ENCODE measurements around the gene LIF.

LIF gene

DNA sequence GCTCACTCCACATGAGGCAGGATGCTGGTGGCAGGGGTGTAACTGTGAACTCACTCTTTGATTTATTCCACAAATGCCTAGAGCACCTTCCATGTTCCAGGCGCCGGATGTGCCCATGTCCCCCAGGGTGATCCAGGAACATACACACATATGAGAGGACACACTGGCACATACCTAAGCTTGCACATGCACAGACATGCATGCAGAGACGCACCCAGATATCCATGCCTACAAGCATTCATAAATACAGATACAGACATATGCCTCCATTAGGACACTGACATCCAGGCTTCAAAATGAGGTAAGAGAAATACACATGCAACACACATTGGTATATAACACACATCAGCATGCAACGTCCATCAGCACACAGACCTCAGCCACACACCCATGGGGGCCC, 15.6 kb upstream of the LIF start:
- DNase-seq: no peak

DNA sequence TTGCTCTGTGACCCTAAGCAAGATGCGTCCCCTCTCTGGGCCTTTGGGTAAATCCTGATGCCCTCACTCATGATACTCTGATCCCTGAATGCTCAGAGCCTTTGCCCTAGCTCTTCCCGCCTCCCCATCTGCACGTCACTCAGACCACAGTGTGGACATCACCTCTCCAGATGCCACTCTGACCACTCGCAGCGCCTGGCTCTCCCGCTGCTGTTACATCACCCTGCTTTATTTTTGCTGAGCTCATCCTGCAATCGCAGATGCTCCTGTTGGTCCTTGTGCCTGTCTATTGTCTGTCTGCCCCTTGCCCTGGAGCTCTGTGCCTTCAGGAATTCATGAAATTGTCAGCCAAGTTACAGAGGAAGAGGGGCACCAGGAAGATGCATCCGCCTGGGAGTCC, 14.6 kb upstream of the LIF start:
- no peak for DNase-seq

DNA sequence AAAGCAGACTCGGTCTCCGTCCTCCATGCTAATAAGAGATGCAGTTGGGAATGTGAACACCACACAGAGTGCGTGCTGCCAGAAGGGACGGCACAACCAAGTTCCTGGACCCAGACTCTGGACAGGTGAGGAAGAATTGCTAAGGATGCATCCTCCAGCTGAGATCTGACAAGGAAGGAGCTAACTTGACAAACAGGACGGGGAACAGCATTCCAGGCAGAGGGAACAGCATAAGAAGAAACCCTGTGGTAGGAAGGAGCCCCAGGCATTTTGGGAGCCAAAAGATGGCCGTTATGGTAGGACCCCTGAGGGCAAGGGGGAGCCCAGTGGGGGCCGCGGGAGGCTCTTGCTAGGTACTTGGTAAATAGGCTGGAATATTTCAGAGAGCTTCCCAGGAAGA, 14.1 kb upstream of the LIF start:
- DNase-seq: no peak

DNA sequence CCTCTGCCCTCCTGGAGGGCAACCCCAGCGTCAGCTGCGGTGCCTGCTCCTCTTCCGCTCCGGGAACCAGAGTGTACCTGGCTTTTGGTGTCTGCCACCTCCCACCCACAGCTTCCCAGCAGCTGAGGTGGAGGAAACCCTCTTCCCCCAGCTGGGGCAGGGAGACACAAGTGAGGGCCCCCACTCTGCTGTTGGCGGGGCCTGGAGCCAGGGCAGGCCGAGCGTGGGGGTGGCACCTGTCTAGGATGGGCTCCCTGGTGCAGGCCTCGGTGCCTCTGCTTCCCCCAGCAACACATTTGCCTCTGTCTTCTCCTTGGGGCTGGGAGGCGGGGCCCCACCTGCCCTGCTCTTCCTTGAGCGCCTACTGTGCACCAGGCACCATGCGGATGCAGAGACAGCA, 13.7 kb upstream of the LIF start:
- DNase-seq: no peak

DNA sequence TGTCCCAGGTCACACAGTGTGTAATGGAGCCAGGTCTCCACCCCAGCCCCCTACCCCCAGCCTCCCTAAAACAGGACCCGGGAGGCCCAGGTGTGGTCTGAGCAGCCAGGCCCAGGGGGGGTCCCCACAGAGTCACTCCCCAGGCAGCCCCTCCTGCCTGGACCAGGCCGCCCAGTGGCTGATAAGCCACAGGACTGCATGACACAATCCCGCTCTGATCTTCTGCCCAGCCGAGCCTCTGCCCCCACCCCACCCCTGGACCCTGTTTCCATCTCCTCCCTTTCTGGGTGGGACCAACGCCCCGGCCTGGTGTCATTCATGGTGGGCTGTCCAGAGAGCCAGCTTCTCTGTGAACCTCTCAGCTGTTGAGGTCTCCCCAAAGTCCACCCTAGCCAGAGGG, 7.8 kb upstream of the LIF start:
- no peak for DNase-seq

DNA sequence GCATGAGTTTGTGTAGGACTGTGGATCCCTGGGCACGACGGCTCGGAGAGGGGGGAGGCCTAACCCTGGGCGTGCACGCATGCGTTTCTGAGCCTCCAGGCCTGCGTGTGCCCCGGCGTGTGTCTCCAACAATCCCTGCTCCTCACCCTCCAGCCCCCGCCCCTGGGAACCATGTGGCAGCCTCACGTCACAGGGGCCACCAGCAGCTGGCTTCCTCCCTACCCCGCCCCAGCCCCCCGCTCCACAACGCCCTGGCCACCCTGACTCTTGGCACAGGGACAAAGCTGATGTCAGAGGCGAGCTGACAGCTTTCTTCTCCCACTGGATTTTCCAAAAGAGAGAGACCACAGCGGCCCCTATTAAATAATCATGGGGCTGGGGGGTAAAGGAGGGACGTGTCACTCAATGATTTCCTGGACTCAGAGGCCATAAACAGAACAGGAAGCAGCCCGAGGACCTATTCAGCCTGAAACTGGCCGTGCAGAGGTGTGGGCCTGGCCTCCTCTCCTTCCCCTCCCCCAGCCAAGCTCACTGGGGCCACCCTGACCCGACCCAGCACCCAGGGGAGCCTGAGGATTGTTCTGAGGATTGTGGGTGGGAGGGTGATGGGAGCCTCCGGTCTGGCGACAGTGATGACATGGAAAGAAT, 6.8 kb upstream of the LIF start:
- DNase-seq: no peak

DNA sequence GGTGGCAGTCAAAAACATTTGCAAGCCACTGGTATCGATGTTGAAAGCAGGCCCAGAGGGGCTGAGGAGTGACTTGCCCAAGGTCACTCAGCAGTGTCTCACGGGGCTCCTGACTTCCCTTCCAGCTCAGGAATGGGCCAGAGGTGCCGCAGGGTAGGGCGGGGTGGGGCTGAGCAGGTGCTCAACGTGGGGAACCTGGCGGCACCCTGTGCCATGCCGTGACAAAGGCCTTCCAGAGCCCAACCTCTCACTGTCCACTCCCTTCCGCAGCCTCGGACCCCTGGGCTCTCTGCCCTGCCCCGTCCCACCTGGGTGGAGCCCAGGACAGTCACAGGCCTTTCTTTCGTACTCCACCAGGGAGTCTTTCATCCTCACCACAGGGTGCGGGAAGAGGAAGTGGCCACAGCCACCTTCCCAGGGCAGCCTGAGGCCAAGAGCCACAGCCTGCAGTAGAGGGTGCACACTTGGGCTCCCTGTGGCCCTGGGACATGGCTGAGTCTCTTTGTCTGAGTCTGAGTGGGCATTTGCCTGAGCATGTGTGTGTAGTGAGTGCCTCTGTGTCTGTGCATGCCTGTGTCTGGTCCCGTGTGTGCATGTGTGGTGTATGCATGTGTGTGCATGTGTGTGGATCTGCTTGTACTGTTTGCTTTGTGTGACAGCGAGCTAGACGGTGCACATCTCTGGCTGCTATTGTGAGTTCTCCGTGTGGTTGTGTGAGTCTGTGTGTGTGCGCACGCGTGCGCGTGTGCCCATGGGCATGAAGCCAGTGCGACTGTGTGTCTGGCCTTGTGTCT, 6.0 kb upstream of the LIF start:
- DNase-seq: no peak

DNA sequence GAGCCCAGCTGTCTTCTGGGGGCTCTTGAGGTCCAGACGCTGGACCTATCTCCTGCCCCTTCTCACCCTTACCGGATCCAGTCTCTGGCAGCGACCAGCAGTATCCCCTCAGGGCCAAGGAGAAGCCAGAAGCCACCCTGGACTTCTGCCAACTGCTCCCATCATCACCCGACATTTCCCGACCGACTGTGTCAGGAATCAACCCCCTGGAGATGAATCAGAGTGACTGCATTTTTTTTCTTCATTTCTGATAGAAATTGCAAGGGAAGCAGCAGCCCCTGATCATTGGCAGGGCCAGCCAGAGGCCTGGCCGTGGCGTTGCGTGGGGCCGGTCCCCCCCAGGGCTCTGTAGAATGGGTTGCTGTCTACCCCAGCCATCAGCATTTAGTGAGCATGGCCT, 5.2 kb upstream of the LIF start:
- DNase-seq: no peak

DNA sequence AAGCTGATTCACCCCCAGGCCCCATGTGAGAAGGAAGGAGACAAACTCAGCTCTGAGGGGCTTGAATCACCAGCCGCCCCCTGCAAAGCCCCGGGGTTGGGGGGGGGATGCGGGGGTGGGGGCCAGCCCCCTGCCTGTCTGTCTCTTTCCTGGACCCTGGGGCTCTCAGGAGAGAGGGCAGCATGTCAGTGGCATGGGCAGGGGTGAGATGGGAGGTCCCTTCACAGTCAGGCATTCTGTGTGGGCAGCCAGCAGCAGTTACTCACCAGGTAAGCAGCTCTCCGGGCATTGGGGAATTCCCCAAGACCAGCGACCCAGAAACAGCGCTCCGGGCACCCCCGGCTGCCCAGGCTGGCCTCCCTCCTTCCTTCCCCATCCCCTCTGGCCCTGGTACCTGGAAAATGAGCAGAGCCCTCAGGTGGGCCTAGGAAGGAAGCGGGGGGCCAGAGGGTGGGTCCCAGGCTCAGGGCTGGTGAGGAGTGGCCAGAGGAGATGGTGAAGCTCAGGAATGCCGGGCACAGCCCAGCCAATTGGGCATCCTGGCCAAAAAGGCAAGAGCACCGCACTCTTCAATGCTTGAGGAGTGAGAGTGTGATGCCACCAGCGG, 4.2 kb upstream of the LIF start:
- no peak for DNase-seq

DNA sequence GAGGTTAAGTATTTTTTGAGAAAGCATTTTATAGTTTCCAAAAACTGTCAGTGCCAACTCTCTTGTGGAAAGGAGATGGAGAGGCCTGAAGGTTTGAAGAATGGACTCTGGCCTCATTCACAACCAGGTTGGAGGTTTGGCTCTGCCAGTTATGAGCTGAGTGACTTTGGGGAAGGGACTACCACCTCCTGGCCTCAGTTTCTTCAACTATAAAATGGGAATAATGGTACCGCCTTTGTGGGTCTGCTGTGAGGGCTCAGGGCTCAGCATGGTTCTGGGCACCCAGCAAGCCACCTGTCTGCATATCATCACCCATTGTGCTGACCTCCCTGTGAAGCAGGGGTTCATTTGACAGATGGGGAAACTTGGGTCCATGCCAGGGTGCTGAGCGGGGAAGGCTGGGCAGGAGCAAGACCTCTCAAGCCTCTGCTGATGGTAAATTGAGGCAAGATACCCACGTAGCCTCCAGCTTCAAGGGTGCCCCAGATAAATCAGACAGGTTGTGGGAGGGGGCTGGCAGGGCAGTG, 3.5 kb upstream of the LIF start:
- no peak for DNase-seq

DNA sequence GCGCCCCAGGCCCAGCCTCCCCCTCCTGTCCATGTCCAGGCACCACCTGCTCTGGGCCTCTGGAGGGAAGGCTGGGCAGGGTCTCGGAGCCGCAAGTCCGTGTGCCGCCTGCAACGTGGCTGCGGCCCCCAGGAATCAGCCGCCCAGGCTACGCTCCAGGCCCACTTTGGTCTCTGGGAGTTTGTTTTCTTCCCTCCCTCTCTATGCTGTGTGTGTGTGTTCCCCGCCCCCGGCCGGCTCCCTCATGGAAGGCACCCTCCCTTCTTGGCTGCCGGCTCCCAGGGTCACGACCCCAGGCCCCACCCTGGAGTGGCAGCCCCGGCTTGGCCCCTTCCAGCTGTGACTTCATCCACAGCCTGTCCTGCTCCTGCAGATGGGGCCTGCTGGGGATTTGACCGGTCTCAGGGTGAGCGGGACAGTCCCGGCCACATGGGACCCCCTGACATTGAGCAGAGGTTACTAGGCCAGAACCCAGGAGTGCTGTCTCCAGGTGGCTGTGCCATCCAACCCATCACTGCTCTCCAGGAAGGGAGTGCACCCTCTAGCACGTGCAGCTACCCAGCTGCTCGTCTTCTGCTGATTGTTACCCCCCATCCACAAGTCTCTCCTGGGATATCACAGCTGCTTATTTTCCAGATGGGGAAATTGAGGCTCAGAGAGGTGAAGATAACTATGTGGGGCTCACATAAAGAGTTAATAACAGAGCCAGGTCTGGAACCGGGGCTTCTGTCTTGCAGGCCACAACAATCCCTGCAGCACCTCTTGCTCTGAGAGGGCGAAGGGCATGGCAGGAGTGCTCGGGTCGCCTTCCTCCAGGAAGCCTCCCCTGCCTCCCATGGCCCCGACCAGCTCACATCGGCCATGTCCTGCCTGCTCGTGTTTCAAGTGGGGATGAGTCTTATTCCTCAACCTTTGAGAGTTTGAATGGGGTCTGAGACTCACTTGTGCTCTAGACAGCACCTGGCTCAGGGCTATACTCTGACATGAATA, 2.8 kb upstream of the LIF start:
- no peak for DNase-seq

DNA sequence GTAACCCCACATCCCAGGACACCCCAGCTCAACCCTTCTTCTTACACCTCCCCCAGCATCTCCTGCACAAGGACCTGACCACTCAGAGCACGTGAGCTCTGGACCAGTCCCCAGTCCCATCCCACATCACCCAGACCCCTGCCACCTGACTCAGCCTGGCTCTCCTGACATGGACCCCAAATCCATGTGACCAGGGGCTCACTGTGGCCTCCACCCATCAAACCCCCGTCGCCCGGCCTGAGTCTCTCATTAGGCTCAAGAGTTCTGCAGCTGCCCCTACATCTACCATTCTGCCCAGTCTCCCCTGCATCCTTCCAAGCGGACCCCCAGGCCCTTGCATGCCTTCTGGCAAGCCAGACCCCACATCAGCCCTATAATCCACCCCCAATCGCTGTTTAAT, 1.9 kb upstream of the LIF start:
- no peak for DNase-seq

DNA sequence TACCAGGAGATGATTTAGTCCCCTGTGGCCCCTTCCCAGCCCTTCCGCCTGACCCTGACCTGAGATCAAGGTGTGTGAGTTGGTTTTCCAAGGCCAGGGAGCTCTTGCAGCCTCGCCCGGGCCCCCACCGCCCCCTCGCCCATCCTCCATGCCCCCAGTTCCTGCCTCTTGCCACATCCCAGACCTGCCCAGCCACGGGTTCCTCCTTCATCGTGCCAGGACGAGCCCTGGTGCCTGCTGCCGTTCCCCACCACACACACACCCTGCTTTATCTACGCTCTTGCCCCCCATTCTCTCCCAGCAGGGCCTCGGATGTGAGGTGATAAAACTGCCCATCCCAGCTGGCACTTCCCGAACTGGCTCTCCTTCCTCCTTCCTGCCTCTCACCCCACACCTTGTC, 1.4 kb upstream of the LIF start:
- no peak for DNase-seq

DNA sequence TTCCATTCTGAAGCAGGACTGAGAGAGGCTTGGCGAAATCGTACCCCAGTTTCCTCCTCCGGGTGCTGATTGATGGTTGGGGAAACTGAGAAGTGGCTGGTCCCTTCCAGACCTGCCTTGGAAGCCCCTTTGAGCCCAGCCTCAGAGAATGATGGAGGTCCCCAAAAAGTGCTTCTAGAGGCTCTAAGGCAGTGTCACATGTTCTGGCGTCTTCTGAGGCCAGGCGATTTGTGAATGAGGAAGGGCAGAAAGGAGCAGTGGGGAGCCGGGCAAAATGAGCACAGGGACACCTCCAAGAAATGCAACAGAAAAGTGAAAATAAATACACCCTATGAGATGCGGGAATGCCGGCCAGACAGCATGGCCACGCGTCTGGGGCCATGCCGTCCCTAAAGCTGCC, 1.0 kb upstream of the LIF start:
- DNase-seq: no peak

DNA sequence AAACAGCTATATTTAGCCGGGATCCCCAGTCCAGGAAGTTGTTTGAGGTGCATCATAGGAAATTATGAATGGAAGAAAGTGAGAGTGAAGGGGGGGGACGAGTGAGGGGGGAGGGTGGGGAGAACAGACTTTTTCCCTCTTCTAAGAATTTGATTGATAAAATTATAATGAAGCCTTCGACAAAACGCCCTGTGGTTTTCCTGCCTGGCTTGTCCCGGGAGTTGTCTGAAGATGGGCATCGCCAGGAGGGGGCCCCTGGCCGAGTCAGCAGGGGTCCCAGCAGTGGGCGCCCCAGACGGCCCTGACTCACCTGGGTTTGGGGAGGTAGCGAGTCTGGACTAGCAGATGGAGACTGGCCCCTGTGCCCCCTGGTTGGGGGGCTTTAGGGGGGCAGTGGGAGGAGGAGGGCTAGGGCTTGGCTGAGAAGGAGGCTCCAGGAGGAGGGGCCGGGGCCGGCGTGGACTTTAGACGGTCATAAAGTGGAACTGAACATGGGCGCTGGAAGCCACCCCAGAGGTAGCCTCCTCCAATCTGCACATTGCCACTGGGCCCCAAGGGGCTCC, 336 bp upstream of the LIF start:
- no peak for DNase-seq

DNA sequence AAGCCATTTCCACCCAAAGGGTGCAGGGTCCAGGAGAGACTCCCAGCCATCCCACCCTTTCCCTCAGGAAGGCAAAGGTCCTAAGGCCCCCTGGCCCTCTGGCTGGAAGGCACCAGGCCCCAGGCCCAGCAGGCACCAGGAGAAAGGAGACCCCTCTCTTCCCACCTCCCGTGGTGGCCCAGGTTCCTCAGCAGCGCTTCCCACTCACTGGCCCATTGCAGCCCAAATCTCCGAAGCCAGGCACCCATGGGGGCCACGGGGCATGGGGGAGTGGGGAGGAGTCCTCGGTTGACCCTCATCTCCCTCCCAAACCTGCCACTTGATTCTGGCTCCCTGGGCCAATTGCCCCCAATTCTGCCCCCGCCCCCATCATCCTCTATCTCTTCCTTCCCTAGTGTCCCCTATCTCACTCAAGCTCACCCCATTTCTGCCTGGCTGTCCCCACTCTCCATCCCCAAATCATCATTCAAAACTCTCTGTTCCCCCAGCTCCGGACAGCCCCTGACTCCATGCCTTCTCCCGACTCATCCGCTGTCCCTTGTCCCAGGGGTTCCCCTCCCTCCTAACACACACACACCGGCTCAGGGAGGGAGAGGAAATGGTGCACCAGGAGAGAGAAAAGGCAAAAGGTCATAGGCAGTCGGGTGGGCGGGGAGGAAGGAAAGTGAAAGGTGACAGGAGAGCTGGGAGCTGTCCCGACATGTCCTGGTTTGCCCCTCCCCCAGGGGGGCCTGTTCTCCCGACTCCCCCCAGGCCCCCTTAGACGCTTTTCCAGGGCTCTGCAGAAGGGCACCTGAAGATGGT, 1.2 kb downstream of the LIF start:
- no peak for DNase-seq

DNA sequence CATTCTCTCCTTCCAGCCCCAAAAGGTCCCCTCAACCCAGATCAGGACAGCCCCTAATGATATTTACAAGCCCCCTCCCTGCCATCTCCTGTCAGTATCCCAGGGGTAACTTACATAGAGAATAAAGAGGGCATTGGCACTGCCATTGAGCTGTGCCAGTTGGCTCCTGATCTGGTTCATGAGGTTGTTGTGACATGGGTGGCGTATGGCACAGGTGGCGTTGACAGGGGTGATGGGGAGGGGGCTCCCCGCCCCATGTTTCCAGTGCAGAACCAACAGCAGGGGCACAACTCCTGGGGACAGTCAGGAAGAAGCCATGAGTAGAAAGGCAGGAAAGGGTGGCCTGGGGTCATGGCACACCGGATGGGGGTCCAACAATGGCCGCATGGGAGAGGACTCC, 1.9 kb downstream of the LIF start:
- no peak for DNase-seq

DNA sequence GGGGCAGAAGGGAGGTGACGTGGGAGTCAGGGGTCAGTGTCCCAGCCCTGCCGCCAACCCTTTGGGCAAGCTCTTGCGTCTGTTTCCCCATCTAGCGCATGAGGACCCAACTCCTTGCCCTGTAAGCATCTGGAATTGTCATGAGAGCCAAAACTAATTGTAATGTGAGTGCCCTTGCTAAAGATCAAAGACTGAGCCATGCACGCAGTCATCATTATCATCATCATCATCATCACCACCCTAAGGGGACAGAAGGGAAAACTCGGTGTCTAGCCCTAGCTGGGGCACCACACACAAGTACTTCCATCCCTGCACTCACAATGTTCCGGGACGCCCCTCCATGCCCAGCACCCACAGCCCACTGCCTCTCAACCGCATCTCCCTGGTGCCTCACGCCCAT, 2.5 kb downstream of the LIF start:
- no peak for DNase-seq

DNA sequence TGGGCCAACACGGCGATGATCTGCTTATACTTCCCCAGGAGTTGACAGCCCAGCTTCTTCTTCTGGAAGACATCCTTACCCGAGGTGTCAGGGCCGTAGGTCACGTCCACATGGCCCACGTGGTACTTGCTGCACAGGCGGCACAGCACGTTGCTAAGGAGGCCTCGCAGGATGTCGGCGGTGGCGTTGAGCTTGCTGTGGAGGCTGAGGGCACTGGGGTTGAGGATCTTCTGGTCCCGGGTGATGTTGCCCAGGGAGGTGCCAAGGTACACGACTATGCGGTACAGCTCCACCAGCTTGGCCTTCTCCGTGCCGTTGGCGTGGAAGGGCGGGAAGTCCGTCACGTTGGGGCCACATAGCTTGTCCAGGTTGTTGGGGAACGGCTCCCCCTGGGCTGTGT, 2.9 kb downstream of the LIF start:
- DNase-seq: no peak

DNA sequence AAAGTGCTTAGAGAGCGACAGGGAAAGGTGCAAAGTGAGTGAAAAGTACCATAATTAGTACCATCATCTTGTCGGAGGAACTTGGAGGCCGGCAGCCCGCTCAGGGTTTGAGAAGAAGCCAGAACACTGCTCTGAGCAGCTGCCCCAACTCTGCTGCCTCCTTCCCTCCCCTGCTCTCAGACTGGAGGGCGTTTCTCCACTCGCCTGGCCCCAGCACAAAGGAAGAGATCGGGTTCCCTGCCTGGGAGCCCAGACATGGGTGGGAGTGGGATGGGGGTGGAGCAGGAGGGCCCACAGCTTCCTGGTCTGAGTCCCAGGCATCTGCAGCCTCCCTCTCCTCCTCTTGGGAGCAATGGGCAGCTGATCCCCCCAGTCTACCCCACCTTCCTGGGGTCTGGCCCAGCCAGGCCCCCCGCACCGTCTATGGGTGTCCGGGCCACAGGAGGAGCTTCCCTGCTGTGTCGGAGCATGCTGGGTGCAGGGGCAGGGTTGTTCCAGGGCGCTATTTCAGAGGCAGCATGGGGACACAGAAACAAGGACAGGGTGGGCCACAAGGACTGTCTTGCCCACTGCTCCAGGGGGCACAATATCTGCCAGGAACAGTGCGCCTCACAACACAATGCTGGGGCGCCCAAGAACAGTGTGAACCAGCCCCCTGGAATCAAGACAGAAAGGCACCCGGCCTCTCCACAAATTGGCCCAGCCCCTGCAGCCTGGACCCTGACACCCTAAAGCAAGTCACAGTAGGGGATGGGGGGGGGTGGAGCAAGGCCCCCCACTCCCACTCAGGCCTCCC, 4.8 kb downstream of the LIF start:
- DNase-seq: no peak
